PC-9 (cell line): ENCODE data around the gene BTN2A1.

Experiments
- EZH2 ChIP-seq: fragments of 200-600 bp; sonication (generic); IDR thresholded peaks from 2 replicates; pipeline ENCODE4 v1.8.0; 2017; ENCODE audit warnings: antibody characterized with exemption, low read depth
- TF ChIP-seq, protein P1 (sequence below): fragments of 200-600 bp; sonication (generic); conservative IDR thresholded peaks from 2 replicates; pipeline ENCODE4 v1.6.1; 2017; ENCODE audit warnings: mixed run types, antibody characterized with exemption, mild to moderate bottlenecking, moderate library complexity

DNA sequence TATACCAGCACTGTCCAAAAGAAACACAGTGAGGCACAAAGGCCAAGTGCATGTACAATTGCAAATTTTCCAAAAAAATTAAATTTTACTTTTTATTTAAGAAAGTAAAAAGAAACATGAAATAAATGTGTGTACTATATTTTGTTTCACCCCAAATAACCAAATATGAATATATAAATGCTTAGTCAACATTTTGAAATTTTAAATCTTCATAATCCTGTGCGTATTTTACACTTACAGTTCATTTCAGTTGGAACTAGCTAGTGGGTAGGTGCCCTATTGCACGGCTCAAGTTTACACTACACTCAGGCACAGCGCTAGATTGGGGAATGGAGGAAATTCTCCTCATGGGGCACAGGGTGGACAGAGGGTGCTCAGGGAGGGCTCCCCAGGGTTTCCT lies 35.4 kb upstream of the BTN2A1 start:
- TF ChIP-seq, protein P1, sequence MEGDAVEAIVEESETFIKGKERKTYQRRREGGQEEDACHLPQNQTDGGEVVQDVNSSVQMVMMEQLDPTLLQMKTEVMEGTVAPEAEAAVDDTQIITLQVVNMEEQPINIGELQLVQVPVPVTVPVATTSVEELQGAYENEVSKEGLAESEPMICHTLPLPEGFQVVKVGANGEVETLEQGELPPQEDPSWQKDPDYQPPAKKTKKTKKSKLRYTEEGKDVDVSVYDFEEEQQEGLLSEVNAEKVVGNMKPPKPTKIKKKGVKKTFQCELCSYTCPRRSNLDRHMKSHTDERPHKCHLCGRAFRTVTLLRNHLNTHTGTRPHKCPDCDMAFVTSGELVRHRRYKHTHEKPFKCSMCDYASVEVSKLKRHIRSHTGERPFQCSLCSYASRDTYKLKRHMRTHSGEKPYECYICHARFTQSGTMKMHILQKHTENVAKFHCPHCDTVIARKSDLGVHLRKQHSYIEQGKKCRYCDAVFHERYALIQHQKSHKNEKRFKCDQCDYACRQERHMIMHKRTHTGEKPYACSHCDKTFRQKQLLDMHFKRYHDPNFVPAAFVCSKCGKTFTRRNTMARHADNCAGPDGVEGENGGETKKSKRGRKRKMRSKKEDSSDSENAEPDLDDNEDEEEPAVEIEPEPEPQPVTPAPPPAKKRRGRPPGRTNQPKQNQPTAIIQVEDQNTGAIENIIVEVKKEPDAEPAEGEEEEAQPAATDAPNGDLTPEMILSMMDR, result no peak
- TF ChIP-seq EZH2, result no peak
